Endometrial microvascular endothelial cells (primary cell): ENCODE data around the gene FLVCR1. TPM values are rescaled to one million over a fixed set of nuclear protein-coding genes. Genes with fewer than 3 reads are reported as not detected.
"Not testable (repeated sequence)": the region's sequence is repeated elsewhere in the genome, so short reads cannot be mapped to it uniquely, and the experiment has no call there.

ENCODE experiments used
- in situ Hi-C: cut with HindIII; loops from 2 replicates; pipeline ENCODE4 v1.10.0; 2017; ENCODE audit warnings: low sequenced_read_pairs, low pct_unique_long_range_greater_than_20kb; ENCODE audit errors: inconsistent ontology term
- total RNA-seq: library from RNA; depleted of rRNA; stranded (reverse); fragments of >200 nt; gene quantifications from one replicate; pipeline ENCODE4 v1.2.3, GENCODE V29; 2015; ENCODE audit errors: inconsistent ontology term

The FLVCR1 gene
- total RNA-seq = 6.2 TPM

DNA sequence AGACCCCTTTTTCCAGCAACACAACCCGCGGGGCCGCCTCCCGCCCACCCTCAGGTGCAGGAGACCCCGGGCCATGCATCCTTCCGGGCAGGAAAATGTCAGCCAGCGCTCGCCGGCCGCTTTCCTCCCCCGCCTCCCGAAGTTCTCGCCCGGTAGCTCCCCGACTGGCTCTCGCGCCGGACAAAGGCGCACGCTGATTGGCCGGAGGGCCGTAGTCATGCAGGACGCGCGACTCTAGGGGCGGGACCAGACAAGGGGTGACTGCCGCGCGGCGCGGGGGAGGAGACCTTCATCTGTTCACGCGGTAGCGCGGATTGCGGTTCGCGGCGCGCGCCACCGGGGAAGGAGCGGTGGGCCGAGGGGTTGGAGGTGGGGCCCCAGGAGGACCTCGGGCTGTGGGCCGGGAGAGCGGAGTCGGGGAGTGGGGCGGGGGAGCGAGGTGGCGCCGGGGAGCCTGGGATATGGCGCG is at the start of gene FLVCR1:
FLVCR1 (plus strand) TSS at position 284 of the 469 bp plus-strand sequence; CDS start at position 462, 178 bp downstream.
- in situ Hi-C loops = no loop called here

DNA sequence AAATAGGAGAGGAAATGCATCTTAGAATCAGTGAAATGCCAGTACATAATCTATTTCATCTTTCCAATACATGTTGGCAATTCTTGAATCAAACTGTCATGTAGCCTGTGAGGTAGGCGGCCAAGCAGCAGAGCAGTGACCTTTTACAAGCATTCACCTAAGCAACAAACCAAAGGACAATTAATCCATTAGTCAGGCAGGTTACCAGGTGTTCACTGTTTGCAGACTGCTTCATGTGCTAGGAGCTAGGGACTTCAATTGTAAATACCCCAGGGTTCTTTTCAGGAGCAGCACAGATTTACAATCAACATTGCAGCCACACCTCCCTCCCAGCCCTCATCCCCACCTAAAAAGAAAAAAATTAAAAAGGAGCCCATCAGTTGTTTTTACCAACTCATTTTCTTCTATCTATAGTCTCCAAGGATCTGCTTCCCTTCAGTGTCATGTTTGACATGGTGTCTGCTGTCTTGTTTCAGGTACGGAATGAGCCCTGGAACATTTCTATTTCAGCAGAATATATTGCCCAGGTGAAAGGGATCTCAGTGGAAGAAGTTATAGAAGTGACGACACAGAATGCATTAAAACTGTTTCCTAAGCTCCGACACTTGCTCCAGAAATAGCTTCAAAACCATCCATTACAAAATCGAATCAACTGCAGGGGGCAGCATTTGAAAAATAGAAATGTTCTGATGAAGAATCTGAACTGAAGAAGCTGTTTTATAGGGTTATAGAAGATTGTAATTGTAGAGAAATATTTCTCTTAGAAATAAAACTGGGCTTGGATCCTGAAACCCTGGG is 43.3 kb upstream of the FLVCR1 start:
- in situ Hi-C loops = no loop called here

GRCh38 chr1:212816567-212817278 is 41.4 kb upstream of the FLVCR1 start:
- in situ Hi-C loops = no loop called here

DNA sequence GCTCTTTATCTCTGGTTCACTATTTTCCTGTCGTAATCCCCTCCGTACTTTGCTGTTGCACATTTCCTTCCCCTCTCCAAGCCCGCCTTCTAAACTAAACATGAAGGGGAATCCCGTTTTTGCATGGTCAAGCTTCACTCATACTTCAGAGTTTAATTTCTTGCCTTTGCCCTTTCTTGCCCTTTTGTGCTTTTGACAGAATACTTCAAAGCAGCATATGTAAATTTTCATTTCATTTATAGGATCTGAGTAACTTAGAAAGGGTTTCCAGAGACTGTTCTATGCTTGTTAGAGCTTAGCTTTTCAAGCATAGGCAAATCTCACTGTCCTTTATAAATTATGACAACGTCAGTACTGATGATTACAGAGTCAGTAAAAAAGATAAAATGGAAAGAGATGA is 38.3 kb upstream of the FLVCR1 start:
- in situ Hi-C loops = no loop called here

GRCh38 chr1:212820969-212821368 is 37.1 kb upstream of the FLVCR1 start:
- in situ Hi-C loops = no loop called here

DNA sequence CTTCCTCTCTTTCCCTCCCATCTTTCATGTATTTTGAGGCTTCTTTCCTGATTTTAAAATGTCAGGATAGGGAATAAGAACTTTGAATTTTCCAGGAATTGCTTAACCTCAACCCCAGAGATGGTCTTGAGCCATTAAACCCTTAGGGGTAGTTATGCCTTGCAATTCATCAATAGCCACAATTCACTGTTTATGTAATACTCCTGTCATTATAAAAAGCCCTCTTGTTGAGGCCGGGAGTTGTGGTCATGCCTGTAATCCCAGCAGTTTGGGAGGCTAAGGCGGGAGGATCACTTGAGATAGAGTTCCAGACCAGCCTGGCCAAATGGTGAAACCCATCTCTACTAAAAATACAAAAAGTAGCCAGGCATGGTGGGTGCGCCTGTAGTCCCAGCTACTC is 35.1 kb upstream of the FLVCR1 start:
- in situ Hi-C loops = no loop called here

GRCh38 chr1:212824201-212824600 is 33.9 kb upstream of the FLVCR1 start:
- in situ Hi-C loops = no loop called here

DNA sequence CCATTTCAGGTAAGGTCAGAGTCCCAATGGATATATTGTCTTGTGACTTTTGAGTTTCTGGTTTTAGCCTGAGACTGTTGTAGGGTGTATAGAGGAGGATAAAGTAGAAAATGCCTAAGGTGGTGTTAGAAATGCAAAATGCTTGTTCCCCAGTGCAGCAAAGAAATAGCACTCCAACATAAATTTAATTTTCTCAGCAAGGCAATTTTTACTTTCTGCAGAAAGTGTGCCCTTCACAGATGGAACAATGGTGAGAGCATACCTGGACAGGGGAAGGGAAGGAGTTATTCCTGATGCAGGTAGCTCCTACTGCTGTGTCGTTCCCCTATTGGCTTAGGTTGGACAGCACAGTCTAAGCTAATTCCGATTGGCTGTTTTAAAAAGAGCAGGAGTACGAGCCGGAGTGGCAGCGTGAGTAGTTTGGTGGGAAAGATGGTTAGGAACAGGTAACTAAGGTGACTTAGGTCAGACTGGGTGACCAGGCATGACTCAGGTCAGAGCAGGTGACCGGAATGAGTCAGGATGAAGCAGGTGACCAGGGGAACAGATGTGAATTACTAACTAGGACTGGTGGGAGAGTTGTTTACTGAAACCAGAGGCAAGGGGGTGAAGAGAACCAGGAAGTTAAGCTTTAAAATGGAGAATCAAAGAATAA is 32.1 kb upstream of the FLVCR1 start:
- in situ Hi-C loops = no loop called here

- in situ Hi-C loops = no loop called here
Measured at GRCh38 chr1:212827171-212827776, 30.8 kb upstream of the FLVCR1 start.

DNA sequence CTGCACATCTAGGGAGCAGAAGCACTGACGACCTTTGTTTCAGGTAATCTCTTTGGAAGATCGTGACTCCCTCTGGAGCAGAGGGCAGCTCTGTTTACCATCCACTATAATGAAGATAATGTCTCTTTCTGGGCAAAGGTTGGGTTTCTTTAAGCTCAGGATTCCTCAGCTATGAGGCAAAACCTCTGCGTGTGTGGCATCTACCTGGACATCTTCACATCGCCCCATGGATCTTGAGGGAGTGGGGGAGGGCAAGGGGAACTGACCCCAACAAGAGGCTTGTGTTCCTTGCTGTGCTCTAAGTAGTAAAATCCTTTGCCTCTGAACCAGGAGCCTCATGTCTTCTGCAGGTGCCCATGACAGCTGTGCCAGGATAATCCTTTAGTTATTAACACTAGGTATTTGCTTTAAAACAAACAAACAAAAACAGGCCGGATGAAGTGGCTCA is 30.2 kb upstream of the FLVCR1 start:
- in situ Hi-C loops = no loop called here

GRCh38 chr1:212828395-212828794 is 29.7 kb upstream of the FLVCR1 start:
- in situ Hi-C loops = no loop called here

- in situ Hi-C loops = not testable (repeated sequence)
Measured at GRCh38 chr1:212833211-212834207, 24.6 kb upstream of the FLVCR1 start.

- in situ Hi-C loops = no loop called here
Measured at GRCh38 chr1:212838145-212838544, 19.9 kb upstream of the FLVCR1 start.

- in situ Hi-C loops = not testable (repeated sequence)
Measured at GRCh38 chr1:212844521-212844920, 13.6 kb upstream of the FLVCR1 start.

- in situ Hi-C loops = no loop called here
Measured at GRCh38 chr1:212847549-212847948, 10.5 kb upstream of the FLVCR1 start, which contains the start of gene SPATA45. SPATA45 (minus strand) TSS chr1:212847649; CDS start chr1:212836149, 11,500 bp downstream.

- in situ Hi-C loops = no loop called here
Measured at GRCh38 chr1:212852105-212852688, 5.9 kb upstream of the FLVCR1 start.

- in situ Hi-C loops = no loop called here
Measured at GRCh38 chr1:212853658-212854057, 4.4 kb upstream of the FLVCR1 start.

DNA sequence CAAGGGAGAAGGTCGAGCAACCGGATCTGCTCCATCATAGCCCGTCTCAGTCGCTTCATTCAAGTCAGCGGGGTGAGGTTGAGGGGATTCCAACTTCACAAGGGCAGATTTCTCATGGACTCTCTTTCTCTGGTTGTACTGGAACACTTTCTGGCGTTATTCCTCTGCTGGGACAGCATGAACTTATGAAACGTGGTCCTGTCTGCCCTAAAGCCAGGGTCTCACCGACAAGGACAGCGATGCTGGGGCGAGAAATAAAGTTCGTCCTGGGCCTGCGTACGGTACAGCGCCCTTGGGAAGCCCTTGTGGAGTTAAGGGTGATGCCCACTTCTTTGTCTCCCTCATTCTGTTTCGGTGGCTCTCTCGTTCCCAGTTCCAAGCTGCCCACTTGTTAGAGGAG is 1.3 kb upstream of the FLVCR1 start:
- in situ Hi-C loops = no loop called here
